SU-DHL-6 (cell line): ENCODE results near the gene SRPK2.
"Not testable (repeated sequence)": the region's sequence is repeated elsewhere in the genome, so short reads cannot be mapped to it uniquely, and the experiment has no call there.

ENCODE experiments used
- CTCF ChIP-seq: fragments of 200-600 bp; sonication (generic); IDR thresholded peaks from one replicate; pipeline ENCODE4 v1.5.1; 2017; ENCODE audit warnings: antibody characterized with exemption, mild to moderate bottlenecking, low read length, moderate library complexity; ENCODE audit not compliant: insufficient read depth, poor library complexity, severe bottlenecking
- EZH2phosphoT487 ChIP-seq: fragments of 200-600 bp; sonication (generic), shearing (Covaris generic); conservative IDR thresholded peaks from 2 replicates; pipeline ENCODE4 v1.6.1; 2018; ENCODE audit warnings: mild to moderate bottlenecking, antibody characterized with exemption, low read length, moderate library complexity, mixed read lengths

GRCh38 chr7:105294482-105294881, 94.2 kb downstream of the SRPK2 start:
- TF ChIP-seq CTCF, EZH2phosphoT487: not testable (repeated sequence)
